GM19395 (cell line): ENCODE measurements around the gene FAM200A.
A peak's percentile ranks its signal among the peaks of the same experiment; 100 is the strongest.
"Not testable (repeated sequence)": the region's sequence is repeated elsewhere in the genome, so short reads cannot be mapped to it uniquely, and the experiment has no call there.

Source experiments
- ATAC-seq: cut with Tn5 transposase; IDR thresholded peaks from one replicate; pipeline ENCODE4 v1.9.1; 2021; ENCODE audit warnings: mild to moderate bottlenecking, moderate library complexity; ENCODE audit not compliant: unreplicated experiment

The FAM200A gene

DNA sequence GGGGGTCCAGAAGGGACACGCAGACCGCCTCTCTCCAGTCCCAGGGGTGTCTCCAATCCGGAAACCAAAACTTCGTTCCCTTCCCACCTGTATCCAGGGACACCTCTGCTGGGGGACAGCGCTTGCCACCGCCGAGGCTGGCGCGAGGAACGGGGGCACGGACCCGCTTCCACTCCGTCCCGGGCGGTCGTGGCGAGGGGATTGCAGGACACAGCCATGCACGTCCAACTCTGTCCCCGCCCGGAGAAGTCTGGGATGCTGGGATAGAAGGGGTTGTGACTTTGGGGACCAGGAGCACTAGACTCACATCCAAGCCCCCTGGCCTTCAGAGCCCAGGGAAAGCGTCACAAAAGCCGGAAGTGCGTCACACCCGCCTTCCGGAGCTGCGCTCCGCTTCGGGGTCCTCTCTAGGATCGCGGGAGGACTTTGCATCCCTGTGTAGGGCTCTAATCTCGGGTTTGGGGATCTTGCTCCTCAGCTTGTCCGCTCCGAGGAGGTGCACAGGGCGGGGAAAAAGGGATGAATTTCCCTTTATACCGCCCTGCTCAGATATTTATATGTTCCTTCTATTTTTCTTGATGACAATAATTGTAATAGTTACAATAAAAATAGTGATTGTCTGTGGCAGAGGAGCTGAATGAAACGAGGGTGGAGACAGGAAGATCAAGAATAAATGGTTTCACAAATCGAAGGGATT is at the start of gene FAM200A:
Gene FAM200A, minus strand, starts transcription at position 348 of the 697 bp plus-strand sequence. CDS start 3,707 bp downstream, outside the sequence.
- peak; percentile 93 for ATAC-seq

DNA sequence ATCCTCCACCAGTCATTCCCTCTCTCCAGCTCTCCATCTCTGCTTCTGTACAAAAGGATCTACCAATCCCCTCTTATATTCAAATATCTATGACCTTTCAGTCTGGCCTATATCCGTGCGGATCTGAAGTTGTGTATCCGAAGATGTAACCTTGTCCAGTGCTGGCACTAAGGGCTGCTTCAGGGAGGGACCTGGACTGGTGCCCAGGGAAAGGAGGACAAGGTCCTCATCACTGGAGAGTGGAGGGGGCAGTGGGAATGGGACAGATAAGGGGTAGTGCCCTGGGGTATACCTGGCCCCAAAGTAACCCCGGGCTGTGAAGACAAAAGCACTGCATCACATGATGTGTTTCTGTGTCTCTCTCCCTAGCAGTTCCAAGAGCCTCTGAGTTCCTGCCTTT is 47.9 kb upstream of the FAM200A start:
- ATAC-seq, result no peak

- ATAC-seq, result no peak
Measured at GRCh38 chr7:99597762-99598501, 46.0 kb upstream of the FAM200A start, which contains the start of gene TMEM225B. Gene TMEM225B, plus strand, starts transcription at chr7:99598267. Its CDS starts 6,122 bp downstream, at chr7:99604389.

DNA sequence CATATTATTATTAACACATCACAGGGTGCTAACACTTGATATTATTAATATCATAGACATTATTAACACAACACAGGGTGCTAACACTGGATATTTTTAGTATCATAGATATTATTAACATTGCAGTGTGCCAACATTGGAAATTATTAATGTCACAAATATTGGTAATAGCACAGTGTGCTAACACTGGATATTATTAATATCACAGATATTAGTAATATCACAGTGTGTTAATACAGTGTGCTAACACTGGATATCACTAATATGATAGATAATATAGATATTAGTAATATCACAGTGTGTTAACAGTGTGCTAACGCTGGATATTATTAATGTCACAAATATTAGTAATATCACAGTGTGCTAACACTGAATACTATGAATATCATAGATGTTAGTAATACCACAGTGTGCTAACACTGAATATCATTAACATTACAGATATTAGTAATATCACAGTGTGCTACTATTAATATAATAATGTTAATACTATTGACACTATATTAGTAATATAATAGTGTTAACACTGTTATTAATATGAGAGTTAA is 44.6 kb upstream of the FAM200A start:
- ATAC-seq, result no peak

DNA sequence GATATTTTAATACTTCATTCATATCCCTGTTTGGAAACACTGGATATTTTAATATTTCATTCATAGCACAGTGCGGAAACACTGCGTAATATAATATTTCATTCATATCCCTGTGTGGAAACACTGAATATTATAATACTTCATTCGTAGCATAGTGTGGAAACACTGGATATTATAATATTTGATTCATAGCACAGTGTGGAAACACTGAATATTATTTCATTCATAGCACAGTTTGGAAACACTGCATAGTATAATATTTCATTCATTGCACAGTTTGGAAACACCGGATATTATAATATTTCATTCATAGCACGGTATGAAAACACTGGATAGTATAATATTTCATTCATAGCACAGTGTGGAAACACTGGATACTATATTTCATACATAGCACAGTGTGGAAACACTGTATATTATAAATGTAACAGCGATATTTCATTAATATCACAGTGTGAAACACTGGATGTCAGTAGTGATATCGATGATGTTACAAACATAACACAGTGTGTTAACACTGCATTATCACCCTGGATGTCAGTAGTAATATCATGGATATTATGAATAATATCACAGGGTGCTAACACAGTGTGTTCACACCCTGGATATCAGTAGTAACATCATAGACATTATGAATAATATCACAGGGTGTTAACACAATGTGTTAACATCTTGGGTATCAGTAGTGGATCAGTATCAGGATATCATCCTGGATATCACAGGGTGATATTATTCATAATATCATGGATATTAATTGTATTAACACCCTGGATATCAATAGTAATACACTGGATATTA is 43.2 kb upstream of the FAM200A start:
- no peak for ATAC-seq

DNA sequence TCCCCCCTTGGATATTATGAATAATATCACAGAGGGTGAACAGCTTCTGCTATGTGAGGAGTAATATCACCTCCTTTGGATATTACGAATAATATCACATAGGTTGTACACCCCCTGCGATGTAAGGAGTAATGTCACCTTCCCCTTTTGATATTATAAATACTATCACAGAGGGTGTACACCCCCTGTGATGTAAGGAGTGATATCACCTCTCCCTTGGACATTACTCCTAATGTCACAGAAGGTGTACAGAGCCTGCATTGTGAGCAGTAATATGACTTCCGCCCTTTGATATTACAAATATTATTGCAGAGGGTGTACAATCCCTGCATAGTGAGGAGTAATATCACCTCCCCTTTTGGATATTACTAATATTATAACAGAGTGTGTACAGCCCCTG is 37.0 kb upstream of the FAM200A start:
- no peak for ATAC-seq

DNA sequence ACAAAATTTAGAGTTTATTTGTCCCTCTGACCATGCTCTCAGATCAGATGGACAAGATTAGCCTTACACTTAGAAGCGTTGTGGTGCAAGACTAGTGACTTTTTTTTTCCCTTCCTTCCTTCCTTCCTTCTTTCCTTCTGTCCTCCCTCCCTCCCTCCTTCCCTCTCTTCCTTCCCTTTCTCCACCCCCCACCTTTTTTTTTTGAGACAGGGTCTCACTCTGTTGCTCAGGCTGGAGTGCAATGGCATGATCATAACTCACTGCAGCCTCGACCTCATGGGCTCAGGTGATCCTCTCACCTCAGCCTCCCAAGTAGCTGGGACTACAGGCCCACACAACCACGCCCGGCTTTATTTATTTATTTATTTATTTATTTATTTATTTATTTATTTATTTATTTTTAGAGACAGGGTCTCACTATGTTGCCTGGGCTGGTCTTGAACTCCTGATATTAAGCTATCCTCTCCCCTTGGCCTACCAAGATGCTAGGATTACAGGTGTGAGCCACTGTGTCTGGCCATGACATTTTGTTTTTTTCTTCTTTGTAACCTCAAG is 28.9 kb upstream of the FAM200A start:
- ATAC-seq, result not testable (repeated sequence)

DNA sequence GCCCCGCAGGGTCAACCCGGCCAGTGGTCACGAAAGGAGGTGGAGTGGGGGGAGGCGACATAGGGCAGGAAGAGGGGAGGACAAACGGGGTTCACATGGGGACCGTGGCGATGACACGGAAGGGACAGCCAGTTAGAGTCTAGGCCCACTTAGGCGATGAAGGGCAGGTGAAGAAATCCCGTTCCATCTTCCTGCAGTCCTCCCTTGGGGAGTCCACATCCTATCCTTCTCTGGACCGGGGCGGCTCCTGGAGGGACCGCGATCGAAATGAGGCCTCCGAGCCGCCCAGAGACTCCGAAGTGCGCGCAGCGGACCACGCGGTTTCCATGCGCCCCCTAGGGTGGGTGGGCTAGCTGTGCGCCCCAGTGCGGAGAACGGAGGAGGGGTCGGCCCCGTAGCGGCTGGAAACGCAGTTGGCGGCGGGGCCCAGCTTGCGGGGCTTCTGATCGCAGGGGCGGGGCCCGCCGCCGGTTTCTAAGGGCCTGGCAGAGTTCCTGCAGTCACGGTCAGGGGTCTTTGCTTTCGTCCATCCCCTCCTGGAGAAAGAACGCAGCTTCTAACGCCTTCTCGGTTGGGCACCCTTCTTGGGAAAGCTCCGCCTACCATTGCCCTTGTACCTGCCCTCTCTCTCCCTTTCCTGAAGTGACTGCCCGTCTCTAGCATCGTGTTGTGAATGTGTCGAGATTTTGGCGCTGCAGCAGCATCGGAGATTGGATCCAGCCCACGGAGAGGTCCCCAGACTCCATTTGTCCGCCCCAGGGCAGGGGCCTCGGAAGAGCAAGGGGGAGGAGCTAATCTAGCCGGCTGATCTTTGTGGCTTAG is 28.3 kb upstream of the FAM200A start:
- no peak for ATAC-seq

DNA sequence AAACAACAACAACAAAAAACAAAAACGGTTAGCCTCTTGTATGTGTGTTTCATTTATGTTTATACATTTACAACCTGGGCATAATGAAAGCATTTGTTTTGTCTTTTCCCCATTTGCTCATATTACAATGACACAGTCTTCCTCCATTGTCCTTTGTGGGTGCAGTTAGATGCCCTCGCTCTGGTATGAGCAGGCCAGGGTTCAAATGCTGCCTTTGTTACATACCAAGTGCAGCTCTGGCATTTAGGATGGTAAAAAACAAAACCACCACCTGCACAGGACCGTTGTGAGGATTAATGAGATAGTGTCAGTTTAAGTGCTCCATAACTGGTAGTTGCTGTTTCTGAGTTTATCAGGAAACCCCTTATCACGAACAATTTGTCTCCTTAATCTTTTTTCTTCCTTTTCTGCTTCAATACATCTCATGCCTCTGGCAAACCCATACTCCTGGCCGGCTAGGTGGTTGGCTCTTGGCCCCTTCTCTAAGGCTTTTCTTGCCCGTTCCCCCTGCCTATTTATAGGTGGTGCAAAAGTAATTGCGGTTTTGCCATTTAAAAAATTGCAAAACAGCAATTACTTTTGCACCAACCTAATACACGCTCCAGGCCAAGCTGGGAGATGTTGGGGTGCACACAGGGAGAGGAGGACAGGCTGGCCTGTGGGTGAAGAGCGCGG is 27.5 kb upstream of the FAM200A start:
- no peak for ATAC-seq

- no peak for ATAC-seq
Measured at GRCh38 chr7:99576251-99576650, 24.3 kb upstream of the FAM200A start.

- ATAC-seq, result no peak
Measured at GRCh38 chr7:99573257-99573656, 21.3 kb upstream of the FAM200A start.

- no peak for ATAC-seq
Measured at GRCh38 chr7:99571768-99572167, 19.9 kb upstream of the FAM200A start.

- not testable (repeated sequence) for ATAC-seq
Measured at GRCh38 chr7:99568770-99569169, 16.9 kb upstream of the FAM200A start.

DNA sequence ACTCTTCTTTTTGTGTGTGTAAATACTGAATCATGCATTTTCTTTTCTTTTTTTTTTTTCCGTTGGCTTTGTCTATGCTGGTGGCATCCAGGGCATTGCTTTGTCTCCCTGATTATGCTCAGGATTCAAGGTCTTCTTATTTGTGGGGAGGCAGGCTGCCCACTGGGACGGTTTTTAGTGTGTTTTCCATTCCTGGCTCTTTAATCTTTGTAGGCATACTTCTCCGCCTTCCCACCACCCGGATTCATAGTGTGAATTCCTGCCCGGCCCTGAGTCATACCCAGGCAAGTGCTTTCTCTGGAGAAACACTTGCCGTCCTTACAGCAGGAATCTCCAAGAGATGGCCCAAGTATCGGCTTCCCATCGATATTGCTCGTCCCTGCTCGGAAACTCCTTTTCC is 11.7 kb upstream of the FAM200A start:
- ATAC-seq, result no peak

DNA sequence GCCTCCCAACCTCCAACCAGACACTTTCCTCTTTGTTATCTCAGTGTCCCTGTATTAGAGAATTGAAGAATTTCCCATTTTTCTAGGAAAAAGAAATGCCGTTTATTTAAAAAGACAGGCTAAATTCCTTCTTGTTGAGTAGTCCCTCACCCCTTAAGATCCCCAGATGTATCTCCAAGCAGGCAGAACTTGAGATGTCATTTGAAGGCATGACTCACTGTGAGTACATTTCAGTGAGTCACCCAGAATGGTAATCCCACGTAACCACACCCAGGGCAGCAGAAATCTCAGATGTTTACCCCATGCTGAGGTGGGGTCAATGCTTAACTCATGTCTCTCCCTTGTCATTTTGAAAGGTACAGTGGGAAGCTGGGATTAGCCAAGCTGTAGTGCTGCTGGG is 10.9 kb upstream of the FAM200A start:
- no peak for ATAC-seq

DNA sequence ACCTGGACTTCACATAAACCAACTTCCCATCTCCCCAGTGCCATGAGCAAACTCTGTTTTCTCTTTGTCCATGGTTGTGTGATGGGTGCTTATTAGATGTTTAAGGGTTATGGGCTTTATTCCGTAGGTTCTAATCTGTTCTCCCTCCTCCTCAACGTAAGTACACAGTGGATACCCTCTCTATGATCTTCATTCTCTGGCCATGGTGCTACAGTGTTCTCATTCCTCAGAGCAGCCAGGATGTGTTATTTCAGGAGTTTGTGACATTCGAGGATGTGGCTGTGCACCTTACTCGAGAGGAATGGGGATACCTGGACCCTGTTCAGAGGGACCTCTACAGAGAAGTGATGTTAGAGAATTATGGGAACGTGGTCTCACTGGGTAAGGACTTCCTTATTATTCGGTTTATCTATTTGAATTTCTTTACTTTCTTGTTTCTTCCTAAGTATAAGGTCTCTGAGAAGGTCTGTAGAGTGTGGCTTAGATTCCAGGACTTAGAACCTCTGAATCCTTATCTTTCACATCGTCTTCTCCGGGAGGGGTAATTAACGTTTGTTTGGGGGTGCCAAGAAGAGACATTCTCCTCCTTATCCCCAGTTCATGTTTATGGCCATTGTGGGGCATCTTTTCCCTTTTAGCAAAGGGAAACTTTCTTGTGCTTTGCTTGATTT is 10.3 kb upstream of the FAM200A start:
- ATAC-seq, result no peak

- ATAC-seq, result no peak
Measured at GRCh38 chr7:99561737-99562051, 9.8 kb upstream of the FAM200A start.

- ATAC-seq, result no peak
Measured at GRCh38 chr7:99560834-99561736, 9.2 kb upstream of the FAM200A start.
